ENCODE measurements around the gene ECT2.
A peak's percentile ranks its signal among the peaks of the same experiment; 100 is the strongest.
"Not testable (repeated sequence)": the region's sequence is repeated elsewhere in the genome, so short reads cannot be mapped to it uniquely, and the experiment has no call there.

ECT2 gene

GRCh38 chr3:172750368-172751174 is at the start of gene ECT2:
Gene ECT2 (plus strand): TSS chr3:172750726. CDS start chr3:172754531, 3,805 bp downstream.
- no peak for FAIRE-seq
- peak; percentile 96 for DNase-seq (ENCODE audit: low spot score)

DNA sequence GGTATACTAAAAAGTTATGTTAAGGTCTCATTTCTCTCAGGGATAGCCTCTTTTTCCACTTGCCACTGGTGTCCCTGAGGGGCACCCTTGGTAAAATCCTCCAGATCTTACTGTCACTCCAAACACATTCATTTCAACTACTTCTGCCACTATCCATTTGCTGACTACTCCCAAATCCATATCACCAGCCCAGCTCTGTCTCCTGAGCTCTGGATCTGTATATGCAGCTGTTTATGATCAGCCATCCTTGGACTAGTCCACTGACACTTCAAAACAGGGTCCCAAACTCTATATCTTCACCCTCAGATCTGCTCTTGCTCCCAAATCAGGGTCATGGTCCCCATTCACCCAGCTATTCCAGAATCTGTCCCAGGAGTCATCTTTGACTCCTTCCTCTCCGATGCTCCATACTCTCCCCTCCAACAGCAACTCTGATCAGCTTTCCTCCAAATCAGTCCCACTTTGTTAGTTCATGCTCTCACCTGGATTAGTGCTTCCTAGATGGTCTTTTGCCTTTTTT is 49.5 kb upstream of the ECT2 start:
- DNase-seq (ENCODE audit: low spot score), result no peak
- FAIRE-seq, result no peak

DNA sequence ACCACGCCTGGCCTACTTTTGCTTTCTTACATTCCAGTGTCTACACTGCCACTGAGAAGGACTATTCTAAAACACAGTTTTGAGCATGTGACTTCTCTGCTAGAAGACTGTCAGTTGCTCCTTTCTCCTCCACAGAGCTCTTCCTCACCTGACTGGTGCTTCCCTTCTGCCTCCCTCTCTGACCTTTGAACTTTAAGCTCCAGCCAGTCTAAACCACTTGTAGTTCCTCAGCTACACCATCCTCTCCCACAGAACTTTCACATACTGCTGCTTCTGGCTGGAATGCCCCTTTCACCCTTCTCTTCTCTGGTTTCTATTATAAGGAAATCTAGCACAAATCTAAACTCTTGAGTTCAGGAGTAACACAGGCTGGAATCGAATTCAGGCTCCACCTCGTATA is 48.8 kb upstream of the ECT2 start:
- FAIRE-seq, result no peak
- DNase-seq (ENCODE audit: low spot score), result no peak

DNA sequence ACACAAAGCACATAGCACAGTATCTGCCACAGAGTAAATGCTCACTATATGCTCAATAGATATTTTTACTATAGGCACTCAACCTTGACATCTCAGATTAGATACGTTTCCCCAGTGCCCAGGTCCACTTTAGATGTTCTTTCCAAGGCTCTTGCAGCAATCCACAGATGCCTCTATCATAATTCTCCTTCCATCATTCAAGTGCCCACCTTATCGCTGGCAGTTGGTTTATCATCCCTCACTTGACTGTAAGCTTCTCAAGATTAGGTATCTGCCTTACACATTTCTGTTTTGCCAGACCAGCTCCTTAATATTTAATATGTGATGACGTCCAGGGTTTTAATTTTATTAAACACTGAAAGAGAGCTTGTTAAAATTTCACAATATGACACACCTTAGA is 48.3 kb upstream of the ECT2 start:
- FAIRE-seq (no peak), DNase-seq (ENCODE audit: low spot score) (no peak)

DNA sequence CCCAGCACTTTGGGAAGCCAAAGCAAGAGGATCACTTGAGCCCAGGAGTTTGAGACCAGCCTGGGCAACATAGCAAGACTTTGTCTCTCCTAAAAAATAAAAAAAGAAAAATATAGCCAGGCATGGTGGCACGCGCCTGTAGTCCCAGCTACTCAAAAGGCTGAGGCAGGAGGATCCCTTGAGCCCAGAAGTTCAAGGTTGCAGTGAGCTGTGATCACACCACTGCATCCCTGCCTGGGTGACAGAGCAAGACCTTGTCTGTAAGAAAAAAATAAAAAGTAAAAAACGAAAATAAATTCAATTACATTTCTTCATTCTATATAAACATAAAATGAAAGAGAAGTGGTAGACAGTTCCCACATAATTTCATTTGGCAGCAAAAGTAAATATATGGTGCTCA is 47.8 kb upstream of the ECT2 start:
- not testable (repeated sequence) for FAIRE-seq; DNase-seq (ENCODE audit: low spot score)

- no peak for FAIRE-seq
Observed at GRCh38 chr3:172704001-172704400, 46.5 kb upstream of the ECT2 start.

DNA sequence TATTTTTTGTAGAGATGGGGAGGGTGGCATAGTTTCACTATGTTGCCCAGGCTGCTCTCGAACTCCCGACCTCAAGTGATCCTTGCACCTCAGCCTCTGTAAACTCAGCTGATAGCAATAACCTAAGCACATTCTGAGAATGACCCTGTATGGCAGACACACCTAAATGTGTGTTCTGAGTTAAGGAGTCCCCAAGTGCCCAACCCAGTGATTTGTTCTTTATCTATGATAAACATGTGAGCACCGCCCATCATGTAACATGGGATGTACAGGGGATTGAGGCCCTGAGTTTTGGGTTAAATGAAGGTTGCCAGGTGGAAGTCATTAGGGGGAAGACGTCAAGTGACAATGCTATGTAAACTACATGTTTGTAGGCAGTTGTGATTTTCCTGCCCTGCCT is 45.4 kb upstream of the ECT2 start:
- DNase-seq (ENCODE audit: low spot score), result no peak

More at GRCh38 chr3:172704001-172704400, 46.5 kb upstream of the ECT2 start:
- no peak for DNase-seq (ENCODE audit: low spot score)

GRCh38 chr3:172707030-172707429 is 43.5 kb upstream of the ECT2 start:
- FAIRE-seq (no peak), DNase-seq (ENCODE audit: low spot score) (no peak)

More for the DNA sequence above, 45.4 kb upstream of the ECT2 start:
- FAIRE-seq, result no peak

- DNase-seq (ENCODE audit: low spot score), result no peak
- no peak for FAIRE-seq
Observed at GRCh38 chr3:172707967-172708366, 42.6 kb upstream of the ECT2 start.

DNA sequence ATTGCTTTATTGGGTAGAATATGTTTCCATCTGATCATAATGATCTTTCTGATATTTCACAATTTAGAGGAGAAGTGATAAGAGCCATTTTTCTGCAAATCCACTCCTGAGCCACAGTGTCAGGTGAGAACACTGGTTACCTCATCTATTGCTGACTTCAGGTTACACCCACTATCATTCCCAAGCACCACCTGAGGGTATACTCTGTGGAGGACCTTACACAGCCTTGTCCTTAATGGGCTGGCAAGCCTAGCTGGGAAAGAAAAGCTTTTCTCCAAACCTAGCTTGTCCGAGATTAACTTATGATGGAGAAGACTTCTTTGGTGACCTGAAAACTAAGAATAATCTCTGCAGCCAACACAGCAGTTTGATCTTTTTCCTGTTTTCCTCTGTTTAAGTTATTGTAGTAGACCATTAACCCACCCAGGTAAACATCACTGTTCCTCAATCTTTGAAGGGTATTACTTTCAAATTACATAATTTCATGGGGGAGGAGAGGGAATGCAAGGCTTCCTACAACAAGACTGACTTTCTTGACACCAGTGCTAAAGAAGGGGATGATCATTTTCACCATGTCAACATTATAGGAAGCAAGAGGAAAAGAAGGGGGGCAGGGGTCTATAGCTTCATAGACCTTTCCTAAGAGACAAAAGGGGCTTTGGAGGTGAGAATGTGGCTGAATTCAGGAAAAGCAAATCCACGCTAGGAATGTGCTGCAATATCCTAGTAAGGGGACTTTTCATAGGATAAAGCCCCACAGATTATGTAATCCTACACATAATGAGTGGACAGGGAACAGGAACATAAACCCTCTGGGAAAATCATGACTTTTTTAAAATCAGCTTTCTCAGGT is 41.4 kb upstream of the ECT2 start:
- FAIRE-seq (no peak), DNase-seq (ENCODE audit: low spot score) (no peak)

DNA sequence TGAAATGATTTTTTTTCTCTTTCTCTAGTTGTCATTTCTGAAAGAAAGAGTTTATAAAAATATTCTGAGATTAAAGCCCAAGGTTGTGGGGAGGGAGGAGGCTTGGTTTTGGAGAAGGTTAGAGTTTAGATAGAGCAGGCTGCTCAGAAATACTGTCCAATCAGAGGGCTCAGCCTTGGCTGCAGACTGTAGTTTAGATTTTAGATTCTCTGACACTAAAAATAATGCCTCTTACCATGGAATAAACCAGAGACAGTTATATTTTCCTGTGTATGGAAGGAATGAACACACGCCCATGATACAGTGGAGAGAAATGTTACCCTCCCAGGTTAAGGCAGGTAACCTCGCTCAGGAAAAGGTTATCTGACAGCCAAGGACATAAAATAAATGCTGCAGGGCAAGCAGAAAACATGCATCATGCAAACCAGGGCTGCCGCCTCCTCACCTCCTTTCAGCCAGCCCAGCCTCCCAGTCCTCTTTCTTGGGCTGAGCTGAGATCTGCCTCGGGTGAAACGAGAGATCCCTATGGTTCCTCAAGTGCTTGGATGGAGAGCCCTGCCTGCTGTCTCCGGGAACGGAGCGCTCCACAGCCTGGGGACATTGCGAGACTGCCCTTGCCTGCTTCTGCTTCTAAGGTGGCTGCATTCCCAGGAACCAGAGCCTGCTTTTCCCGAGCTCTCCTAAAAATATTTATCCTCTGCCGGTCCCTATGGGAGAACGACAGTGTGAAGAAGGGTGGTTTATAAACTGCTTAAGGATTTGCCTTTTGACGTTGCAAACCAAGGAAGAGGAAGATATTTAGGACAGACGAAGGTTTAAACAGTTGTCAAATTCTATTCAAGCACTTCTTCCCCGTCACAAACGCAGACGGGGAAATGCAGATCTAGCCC is 40.5 kb upstream of the ECT2 start:
- DNase-seq (ENCODE audit: low spot score) (peak; percentile 12), FAIRE-seq (no peak)

DNA sequence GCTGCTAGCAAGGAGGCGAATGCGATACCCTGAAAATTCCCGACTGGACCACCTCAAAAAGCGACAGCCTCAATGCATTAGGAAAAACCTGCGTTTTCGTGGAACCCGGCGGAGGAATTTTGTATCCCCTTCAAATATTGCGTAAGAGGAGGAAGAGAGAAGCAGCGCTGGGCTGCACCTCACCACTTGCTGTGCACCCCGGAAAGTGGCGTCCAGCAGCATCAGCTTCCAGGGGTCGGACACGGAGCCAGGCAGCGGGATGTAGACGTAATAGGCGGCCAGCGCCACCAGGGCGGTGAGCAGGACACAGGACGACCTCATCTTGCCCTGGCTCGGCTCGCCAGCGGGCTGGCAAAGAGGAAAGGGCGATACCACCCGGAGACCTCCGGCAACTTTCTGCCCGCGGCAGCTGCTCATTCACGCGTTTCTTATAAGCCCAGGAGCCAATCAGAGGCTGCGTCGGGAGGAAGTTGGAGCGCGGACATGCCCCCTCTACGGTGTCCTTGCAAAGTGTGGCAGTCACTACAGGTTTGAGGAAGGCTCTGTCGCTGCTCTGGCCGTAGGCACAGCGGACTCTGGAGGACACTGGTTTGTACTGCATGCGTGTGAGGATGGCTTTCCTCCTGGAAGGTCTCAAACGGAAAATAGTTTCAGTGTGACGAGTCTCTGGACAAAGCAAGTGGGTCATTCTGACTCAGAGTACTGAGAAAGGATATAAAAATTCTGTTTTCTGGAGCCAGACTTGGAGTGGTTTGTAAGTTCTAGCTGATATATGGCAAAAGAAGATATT is 39.7 kb upstream of the ECT2 start, which contains the start of gene NCEH1:
Gene NCEH1, minus strand, starts transcription at position 404 of the 790 bp plus-strand sequence. Its CDS starts 83 bp downstream, at position 321.
- DNase-seq (ENCODE audit: low spot score) (peak; percentile 91), FAIRE-seq (peak; percentile 23)

- FAIRE-seq (no peak), DNase-seq (ENCODE audit: low spot score) (peak; percentile 21)
Observed at GRCh38 chr3:172711454-172711795, 39.1 kb upstream of the ECT2 start.

GRCh38 chr3:172713316-172713715 is 37.2 kb upstream of the ECT2 start:
- DNase-seq (ENCODE audit: low spot score) (no peak), FAIRE-seq (no peak)

DNA sequence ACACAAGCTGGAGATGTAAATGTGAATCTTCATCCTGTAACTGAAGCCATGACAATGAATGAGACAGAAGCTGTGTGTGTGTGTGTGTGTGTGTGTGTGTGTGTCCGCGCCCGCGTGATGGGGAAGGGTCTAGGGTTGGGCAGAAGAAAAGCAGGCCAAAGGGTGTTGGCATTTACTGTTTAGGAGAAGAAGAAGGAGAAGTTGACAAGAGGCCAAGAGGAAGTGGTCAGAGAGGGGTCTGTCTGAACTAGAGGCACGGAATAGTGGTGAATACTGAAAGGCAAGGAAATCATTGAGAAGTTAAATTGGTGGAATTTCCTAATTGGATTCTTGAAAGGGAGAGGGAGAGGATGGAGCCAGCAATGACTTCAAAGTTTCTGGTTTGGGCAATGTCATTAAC is 34.0 kb upstream of the ECT2 start:
- DNase-seq (ENCODE audit: low spot score), result no peak
- FAIRE-seq, result no peak

- FAIRE-seq, result no peak
- no peak for DNase-seq (ENCODE audit: low spot score)
Observed at GRCh38 chr3:172717493-172718088, 32.9 kb upstream of the ECT2 start.

DNA sequence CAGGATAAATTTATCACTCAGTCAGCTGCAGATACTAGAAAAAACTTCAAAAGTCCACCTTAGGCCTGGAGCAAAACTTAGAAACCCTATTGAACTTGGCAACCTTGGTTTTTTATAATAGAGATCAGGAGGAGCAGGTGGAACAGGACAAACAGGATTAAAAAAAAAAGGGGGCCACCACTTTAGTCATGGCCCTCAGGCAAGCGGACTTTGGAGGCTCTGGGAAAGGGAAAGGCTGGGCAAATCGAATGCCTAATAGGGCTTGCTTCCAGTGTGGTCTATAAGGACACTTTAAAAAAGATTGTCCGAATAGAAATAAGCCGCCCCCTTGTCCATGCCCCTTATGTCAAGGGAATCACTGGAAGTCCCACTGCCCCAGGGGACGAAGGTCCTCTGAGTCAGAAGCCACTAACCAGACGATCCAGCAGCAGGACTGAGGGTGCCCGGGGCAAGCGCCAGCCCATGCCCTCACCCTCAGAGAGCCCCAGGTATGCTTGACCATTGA is 27.9 kb upstream of the ECT2 start:
- not testable (repeated sequence) for FAIRE-seq; DNase-seq (ENCODE audit: low spot score)

DNA sequence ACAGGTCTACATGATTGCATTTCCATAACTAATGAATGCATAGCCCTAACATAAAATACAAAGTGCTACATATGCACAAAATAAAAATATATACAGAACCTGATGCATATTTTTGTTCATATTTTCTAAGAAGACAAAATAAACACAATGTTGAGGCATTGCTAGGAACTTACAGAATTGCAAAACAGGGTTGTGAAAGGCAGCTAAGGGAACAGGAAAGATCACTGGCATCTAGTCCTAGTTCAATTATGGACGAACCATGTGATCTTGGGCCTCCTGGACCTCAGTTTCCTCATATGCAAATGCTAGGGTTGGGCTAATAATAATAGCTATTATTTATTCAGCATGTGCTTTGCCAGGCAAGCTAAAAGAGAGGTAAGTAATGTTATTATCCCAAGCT is 24.1 kb upstream of the ECT2 start:
- DNase-seq (ENCODE audit: low spot score) (no peak), FAIRE-seq (no peak)

- no peak for FAIRE-seq
- DNase-seq (ENCODE audit: low spot score), result no peak
Observed at GRCh38 chr3:172735014-172735413, 15.5 kb upstream of the ECT2 start.

- FAIRE-seq (no peak), DNase-seq (ENCODE audit: low spot score) (no peak)
Observed at GRCh38 chr3:172739462-172739861, 11.1 kb upstream of the ECT2 start.

All from urothelium cell line (cell line).